ENCODE data around the gene ABCA6.

DNA sequence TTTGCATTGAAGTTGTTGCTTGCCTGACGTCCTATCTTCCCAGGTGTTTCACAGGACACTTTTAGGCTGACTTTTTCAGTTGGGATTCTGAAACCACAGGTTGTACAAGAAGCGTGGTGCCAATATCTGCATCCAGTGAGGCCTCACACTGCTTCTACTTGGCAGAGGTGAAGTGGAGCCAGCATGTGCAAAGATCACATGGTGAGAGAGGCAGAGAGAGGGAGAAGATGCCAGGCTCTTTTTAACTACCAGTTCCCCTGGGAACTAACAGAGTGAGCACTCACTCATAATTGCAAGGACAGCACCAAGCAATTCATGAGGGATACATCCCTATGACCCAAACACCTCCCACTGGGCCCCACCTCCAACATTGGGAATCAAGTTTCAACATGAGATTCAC, 5.8 kb upstream of the ABCA6 start:
- no peak for TF ChIP-seq EZH2phosphoT487 (IDR thresholded peaks at IDR 0.05)
- TF ChIP-seq EZH2 (IDR thresholded peaks at IDR 0.05), result no peak

Data from neural progenitor cell (in vitro differentiated cells).